SK-N-SH (cell line): ENCODE results near the gene TRIM65. TPM values are rescaled to one million over a fixed set of nuclear protein-coding genes. Genes with fewer than 3 reads are reported as not detected.

ENCODE experiments used
- CTCF ChIA-PET: fragments of 300-600, 350-600 bp; formaldehyde crosslinking; extraction: SDS; loops from one replicate; lab custom pipeline; 2021; lab: Yijun Ruan, JAX
- POLR2A ChIA-PET: fragments of 350-600 bp; sonication (Branson Sonifier 250); formaldehyde crosslinking; extraction: SDS; loops from one replicate; lab custom pipeline; 2020; ENCODE audit warnings: antibody characterized with exemption, inconsistent platforms; lab: Yijun Ruan, JAX
- DNase-seq: peaks from one replicate; pipeline ENCODE4 v3.0.0; 2012
- H2AFZ ChIP-seq: fragments of 200-600 bp; sonication (generic); 2 replicates; pipeline ENCODE4 v1.8.1; 2016; ENCODE audit warnings: antibody characterized with exemption, mild to moderate bottlenecking, low read depth
- H3F3A ChIP-seq: fragments of 200-600 bp; sonication (generic); replicated peaks from 2 replicates; pipeline ENCODE3; 2016; ENCODE audit warnings: antibody characterized with exemption, mild to moderate bottlenecking; ENCODE audit not compliant: insufficient read depth
- H3K27ac ChIP-seq, 2 experiments: fragments of 200-500 bp in 1 of 2; fragments of 200-600 bp in 1 of 2; sonication (Bioruptor generic) in 1 of 2; sonication (generic), shearing (Covaris generic) in 1 of 2; 2 replicates each; pipeline versions ENCODE4 v1.5.1 to v1.6.1; 2014 to 2016; ENCODE audit warnings: low read depth in 2 of 2, inconsistent platforms in 1 of 2, low read length in 1 of 2, mild to moderate bottlenecking in 1 of 2, mixed read lengths in 1 of 2
- H3K27me3 ChIP-seq: fragments of 200-600 bp; sonication (generic), shearing (Covaris generic); 2 replicates; pipeline ENCODE4 v1.6.1; 2016; ENCODE audit warnings: mixed run types; ENCODE audit not compliant: insufficient read depth
- H3K36me3 ChIP-seq, 2 experiments: fragments of 200-500 bp in 1 of 2; fragments of 200-600 bp in 1 of 2; sonication (Bioruptor generic) in 1 of 2; sonication (generic) in 1 of 2; replicated peaks in 1 of 2; 2 replicates each; pipeline versions ENCODE3 to v1.5.1; 2014 to 2016; ENCODE audit warnings: low read length in 1 of 2, mild to moderate bottlenecking in 1 of 2; ENCODE audit not compliant: insufficient read depth in 2 of 2, control insufficient read depth in 1 of 2
- H3K4me1 ChIP-seq, 2 experiments: fragments of 200-500 bp in 1 of 2; fragments of 200-600 bp in 1 of 2; sonication (Bioruptor generic) in 1 of 2; sonication (generic), shearing (Covaris generic) in 1 of 2; 2 replicates each; pipeline versions ENCODE4 v1.5.1 to v1.6.1; 2014 to 2016; ENCODE audit warnings: low read depth in 1 of 2, low read length in 1 of 2, mixed run types in 1 of 2; ENCODE audit not compliant: insufficient read depth in 2 of 2, control insufficient read depth in 1 of 2
- H3K4me2 ChIP-seq: fragments of 200-600 bp; sonication (generic), shearing (Covaris generic); 2 replicates; pipeline ENCODE4 v1.6.1; 2017; ENCODE audit warnings: mixed run types
- H3K4me3 ChIP-seq, 2 experiments: fragments of 200-500 bp in 1 of 2; fragments of 200-600 bp in 1 of 2; sonication (Bioruptor generic) in 1 of 2; sonication (generic), shearing (Covaris generic) in 1 of 2; 2 replicates each; pipeline versions ENCODE4 v1.5.1 to v1.8.1; 2014 to 2016; ENCODE audit warnings: low read depth in 2 of 2, inconsistent platforms in 1 of 2, low read length in 1 of 2, mild to moderate bottlenecking in 1 of 2, mixed read lengths in 1 of 2, moderate library complexity in 1 of 2
- H3K79me2 ChIP-seq: fragments of 200-600 bp; sonication (generic); 2 replicates; pipeline ENCODE4 v1.8.1; 2017; ENCODE audit warnings: mild to moderate bottlenecking; ENCODE audit not compliant: insufficient read depth
- H3K9ac ChIP-seq: fragments of 200-600 bp; sonication (generic); 2 replicates; pipeline ENCODE4 v1.6.1; 2017; ENCODE audit warnings: mixed run types
- H3K9me2 ChIP-seq: fragments of 200-600 bp; sonication (generic); 2 replicates; pipeline ENCODE4 v1.6.1; 2017; ENCODE audit warnings: mixed run types
- H3K9me3 ChIP-seq: fragments of 200-600 bp; sonication (generic); 2 replicates; pipeline ENCODE4 v1.6.1; 2017; ENCODE audit warnings: mixed run types, mild to moderate bottlenecking, moderate library complexity
- H4K20me1 ChIP-seq: fragments of 200-600 bp; sonication (generic); 2 replicates; pipeline ENCODE4 v1.6.1; 2017; ENCODE audit warnings: mild to moderate bottlenecking, mixed run types; ENCODE audit not compliant: insufficient read depth
- ELF1 ChIP-seq: IDR thresholded peaks from 2 replicates; pipeline ENCODE4 v1.4.0; 2012
- EP300 ChIP-seq, 2 experiments: IDR thresholded peaks; 2 replicates each; pipeline versions ENCODE4 v1.4.0 to v1.6.1; 2012; ENCODE audit warnings: borderline replicate concordance in 1 of 2, low read depth in 1 of 2, low read length in 1 of 2
- EZH2phosphoT487 ChIP-seq: fragments of 200-600 bp; sonication (generic); IDR thresholded peaks from 2 replicates; pipeline ENCODE4 v1.6.1; 2017; ENCODE audit warnings: low read depth, mixed run types, mild to moderate bottlenecking, antibody characterized with exemption, moderate library complexity, borderline replicate concordance
- FOXM1 ChIP-seq: IDR thresholded peaks from 2 replicates; pipeline ENCODE4 v1.4.0; 2012; ENCODE audit warnings: low read depth, mild to moderate bottlenecking
- GATA2 ChIP-seq: sonication (generic); formaldehyde crosslinking; IDR thresholded peaks from 2 replicates; pipeline ENCODE4 v1.5.0; 2020; ENCODE audit warnings: mild to moderate bottlenecking, missing genetic modification reagents
- IRF3 ChIP-seq: fragments of 150-350 bp; IDR thresholded peaks from 2 replicates; pipeline ENCODE4 v1.6.1; 2016; ENCODE audit warnings: mild to moderate bottlenecking, low read depth, low read length
- MAX ChIP-seq: IDR thresholded peaks from 2 replicates; pipeline ENCODE4 v1.4.0; 2012; ENCODE audit warnings: low read depth
- MXI1 ChIP-seq: IDR thresholded peaks from 2 replicates; pipeline ENCODE4 v1.6.1; 2012; ENCODE audit warnings: mild to moderate bottlenecking, low read depth, low read length, improper control_type of control experiment
- RXRA ChIP-seq: IDR thresholded peaks from 2 replicates; pipeline ENCODE4 v1.4.0; 2012; ENCODE audit warnings: low read depth, mild to moderate bottlenecking, borderline replicate concordance
- SIN3A ChIP-seq: IDR thresholded peaks from 2 replicates; pipeline ENCODE4 v1.6.1; 2012; ENCODE audit warnings: low read depth, mild to moderate bottlenecking, low read length, moderate library complexity, borderline replicate concordance
- TAF1 ChIP-seq: IDR thresholded peaks from 2 replicates; pipeline ENCODE4 v1.6.1; 2012; ENCODE audit warnings: low read depth, mild to moderate bottlenecking, low read length, moderate library complexity, borderline replicate concordance
- TEAD4 ChIP-seq: IDR thresholded peaks from 2 replicates; pipeline ENCODE4 v1.4.0; 2012; ENCODE audit warnings: mild to moderate bottlenecking, borderline replicate concordance; ENCODE audit not compliant: insufficient read depth
- WGBS: methylation state at CpG from one replicate; pipeline ENCODE4 v1.1.6; 2017; ENCODE audit warnings: low lambda C conversion rate; 5-methylcytosine and 5-hydroxymethylcytosine counted together
- polyA plus RNA-seq, 3 experiments: library from polyadenylated mRNA; depleted of rRNA; stranded (reverse); fragments of >200 nt; gene quantifications; 2 replicates each; pipeline ENCODE4 v1.2.3, GENCODE V29; 2012
- TF ChIP-seq, protein P1 (sequence below): IDR thresholded peaks from 2 replicates; pipeline ENCODE4 v1.4.0; 2012; ENCODE audit warnings: low read depth, borderline replicate concordance
- TF ChIP-seq, protein P2 (sequence below): fragments of 200-600 bp; sonication (generic); IDR thresholded peaks from 2 replicates; pipeline ENCODE4 v1.6.1; 2017; ENCODE audit warnings: antibody characterized with exemption, mild to moderate bottlenecking, moderate library complexity
- TF ChIP-seq, protein P3 (sequence below): IDR thresholded peaks from 2 replicates; pipeline ENCODE4 v1.6.1; 2012; ENCODE audit warnings: mild to moderate bottlenecking, low read depth, low read length, moderate library complexity

Gene TRIM65
- polyA plus RNA-seq, 1 of the 3 experiments (the other 2 are of a cell fraction) = 13.1 TPM

DNA sequence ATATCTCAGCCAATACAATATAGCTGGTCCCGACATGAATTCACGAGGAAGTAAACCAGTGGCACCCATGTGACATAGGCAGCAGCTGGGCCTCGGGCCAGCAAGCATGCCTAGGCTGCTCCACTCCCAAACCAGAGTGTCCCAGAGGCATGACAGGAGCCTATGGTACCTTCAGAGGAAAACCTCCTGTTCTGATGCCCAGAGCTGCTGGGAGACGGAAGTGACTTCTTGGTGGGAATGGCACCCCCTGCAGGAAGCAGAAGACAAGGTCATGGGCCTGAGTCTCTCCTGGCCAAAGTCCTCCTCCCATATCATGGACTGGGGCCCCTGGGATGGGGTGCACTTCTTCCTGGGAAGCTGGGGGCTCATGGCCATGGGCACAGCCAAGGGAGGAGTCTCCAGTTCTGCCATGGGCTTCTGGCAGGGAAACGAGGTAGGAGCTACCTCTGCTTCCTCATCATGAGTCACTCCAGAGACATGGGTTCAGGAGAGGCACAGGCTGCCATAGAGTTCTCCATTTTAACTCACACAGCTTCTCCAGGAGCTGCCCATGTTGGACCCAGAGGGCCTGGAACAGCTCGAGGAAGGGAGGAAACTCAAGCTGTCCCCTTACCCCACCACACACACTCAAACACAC, 30.7 kb upstream of the TRIM65 start (continued):
- TF ChIP-seq, protein P1, sequence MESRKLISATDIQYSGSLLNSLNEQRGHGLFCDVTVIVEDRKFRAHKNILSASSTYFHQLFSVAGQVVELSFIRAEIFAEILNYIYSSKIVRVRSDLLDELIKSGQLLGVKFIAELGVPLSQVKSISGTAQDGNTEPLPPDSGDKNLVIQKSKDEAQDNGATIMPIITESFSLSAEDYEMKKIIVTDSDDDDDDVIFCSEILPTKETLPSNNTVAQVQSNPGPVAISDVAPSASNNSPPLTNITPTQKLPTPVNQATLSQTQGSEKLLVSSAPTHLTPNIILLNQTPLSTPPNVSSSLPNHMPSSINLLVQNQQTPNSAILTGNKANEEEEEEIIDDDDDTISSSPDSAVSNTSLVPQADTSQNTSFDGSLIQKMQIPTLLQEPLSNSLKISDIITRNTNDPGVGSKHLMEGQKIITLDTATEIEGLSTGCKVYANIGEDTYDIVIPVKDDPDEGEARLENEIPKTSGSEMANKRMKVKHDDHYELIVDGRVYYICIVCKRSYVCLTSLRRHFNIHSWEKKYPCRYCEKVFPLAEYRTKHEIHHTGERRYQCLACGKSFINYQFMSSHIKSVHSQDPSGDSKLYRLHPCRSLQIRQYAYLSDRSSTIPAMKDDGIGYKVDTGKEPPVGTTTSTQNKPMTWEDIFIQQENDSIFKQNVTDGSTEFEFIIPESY = no peak
- TF ChIP-seq GATA2 (CRISPR knock-in tag) = no peak
- TF ChIP-seq, protein P2, sequence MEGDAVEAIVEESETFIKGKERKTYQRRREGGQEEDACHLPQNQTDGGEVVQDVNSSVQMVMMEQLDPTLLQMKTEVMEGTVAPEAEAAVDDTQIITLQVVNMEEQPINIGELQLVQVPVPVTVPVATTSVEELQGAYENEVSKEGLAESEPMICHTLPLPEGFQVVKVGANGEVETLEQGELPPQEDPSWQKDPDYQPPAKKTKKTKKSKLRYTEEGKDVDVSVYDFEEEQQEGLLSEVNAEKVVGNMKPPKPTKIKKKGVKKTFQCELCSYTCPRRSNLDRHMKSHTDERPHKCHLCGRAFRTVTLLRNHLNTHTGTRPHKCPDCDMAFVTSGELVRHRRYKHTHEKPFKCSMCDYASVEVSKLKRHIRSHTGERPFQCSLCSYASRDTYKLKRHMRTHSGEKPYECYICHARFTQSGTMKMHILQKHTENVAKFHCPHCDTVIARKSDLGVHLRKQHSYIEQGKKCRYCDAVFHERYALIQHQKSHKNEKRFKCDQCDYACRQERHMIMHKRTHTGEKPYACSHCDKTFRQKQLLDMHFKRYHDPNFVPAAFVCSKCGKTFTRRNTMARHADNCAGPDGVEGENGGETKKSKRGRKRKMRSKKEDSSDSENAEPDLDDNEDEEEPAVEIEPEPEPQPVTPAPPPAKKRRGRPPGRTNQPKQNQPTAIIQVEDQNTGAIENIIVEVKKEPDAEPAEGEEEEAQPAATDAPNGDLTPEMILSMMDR = peak; percentile 46
- TF ChIP-seq, protein P3, sequence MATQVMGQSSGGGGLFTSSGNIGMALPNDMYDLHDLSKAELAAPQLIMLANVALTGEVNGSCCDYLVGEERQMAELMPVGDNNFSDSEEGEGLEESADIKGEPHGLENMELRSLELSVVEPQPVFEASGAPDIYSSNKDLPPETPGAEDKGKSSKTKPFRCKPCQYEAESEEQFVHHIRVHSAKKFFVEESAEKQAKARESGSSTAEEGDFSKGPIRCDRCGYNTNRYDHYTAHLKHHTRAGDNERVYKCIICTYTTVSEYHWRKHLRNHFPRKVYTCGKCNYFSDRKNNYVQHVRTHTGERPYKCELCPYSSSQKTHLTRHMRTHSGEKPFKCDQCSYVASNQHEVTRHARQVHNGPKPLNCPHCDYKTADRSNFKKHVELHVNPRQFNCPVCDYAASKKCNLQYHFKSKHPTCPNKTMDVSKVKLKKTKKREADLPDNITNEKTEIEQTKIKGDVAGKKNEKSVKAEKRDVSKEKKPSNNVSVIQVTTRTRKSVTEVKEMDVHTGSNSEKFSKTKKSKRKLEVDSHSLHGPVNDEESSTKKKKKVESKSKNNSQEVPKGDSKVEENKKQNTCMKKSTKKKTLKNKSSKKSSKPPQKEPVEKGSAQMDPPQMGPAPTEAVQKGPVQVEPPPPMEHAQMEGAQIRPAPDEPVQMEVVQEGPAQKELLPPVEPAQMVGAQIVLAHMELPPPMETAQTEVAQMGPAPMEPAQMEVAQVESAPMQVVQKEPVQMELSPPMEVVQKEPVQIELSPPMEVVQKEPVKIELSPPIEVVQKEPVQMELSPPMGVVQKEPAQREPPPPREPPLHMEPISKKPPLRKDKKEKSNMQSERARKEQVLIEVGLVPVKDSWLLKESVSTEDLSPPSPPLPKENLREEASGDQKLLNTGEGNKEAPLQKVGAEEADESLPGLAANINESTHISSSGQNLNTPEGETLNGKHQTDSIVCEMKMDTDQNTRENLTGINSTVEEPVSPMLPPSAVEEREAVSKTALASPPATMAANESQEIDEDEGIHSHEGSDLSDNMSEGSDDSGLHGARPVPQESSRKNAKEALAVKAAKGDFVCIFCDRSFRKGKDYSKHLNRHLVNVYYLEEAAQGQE = no peak

DNA sequence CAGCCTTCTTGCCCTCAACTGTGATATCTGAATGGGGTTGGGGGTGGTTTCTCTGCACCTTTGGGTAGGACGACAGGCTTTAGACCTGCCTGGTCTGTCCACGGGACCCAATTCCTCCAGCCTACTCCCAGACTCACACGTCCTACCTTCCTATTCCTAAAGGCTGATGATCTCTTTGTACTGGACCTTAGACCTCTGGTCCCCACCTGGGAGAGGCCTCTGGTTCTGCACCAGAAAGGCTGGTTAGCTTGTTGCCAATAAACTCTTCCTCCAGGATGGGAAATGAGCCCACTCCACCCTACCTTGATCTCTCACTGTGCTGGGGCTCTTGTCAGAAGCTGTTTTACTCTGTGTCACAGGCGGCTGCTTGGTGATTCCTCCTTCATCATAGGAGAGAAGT, 29.7 kb upstream of the TRIM65 start:
- POLR2A ChIA-PET = interaction anchor here (1.7 kb wide), 1 partner anchor 17 kb away, joined by 4 read pairs; no protein-coding TSS in a partner anchor
- CTCF ChIA-PET = interaction anchor here (1.1 to 5.7 kb wide), 11 partner anchors 9 to 88 kb away, joined by 3 to 26 read pairs (median 7); partner anchors contain the start of genes CDK3, FBF1 and MRPL38
- 88% methylated on average over 4 of the region's 4 CpGs for WGBS
- TF ChIP-seq FOXM1 (no peak), SIN3A (no peak), ELF1 (no peak), MAX (no peak), EP300 (IDR thresholded peaks at IDR 0.05; ENCODE audit: borderline replicate concordance in 1 of 2, low read depth in 1 of 2, low read length in 1 of 2) (no peak), EZH2phosphoT487 (no peak), GATA2 (CRISPR knock-in tag) (no peak), TEAD4 (no peak), MXI1 (no peak), TAF1 (no peak), RXRA (no peak), IRF3 (no peak)
- TF ChIP-seq, protein P3 = no peak

More for the DNA sequence above, 29.7 kb upstream of the TRIM65 start:
- Histone ChIP-seq H3K27me3 (no peaks in the 10 kb centered on the region), H3K9me2 (no peaks in the 10 kb centered on the region), H3K9ac (no peak overlapping the region), H3K4me2 (no peak overlapping the region), H3K4me1 (no peaks in the 10 kb centered on the region), H4K20me1 (no peaks in the 10 kb centered on the region), H2AFZ (no peak overlapping the region), H3K36me3 (peaks cover 10 to 22% of the 10 kb centered on the region in 2 experiments), H3F3A (no peaks in the 10 kb centered on the region), H3K9me3 (no peaks in the 10 kb centered on the region), H3K79me2 (no peaks in the 10 kb centered on the region), H3K4me3 (no peak overlapping the region), H3K27ac (no peak overlapping the region)
- DNase-seq = no peak
